SHP77 (cell line): ENCODE results near the gene SHCBP1.
A peak's percentile ranks its signal among the peaks of the same experiment; 100 is the strongest.
"Not testable (repeated sequence)": the region's sequence is repeated elsewhere in the genome, so short reads cannot be mapped to it uniquely, and the experiment has no call there.

ENCODE experiments used
- DNase-seq, 2 experiments: peaks; one replicate each; lab custom pipeline; 2025; lab: John Stamatoyannopoulos, UW

SHCBP1 gene

GRCh38 chr16:46621006-46621933 lies at the start of gene SHCBP1:
TSS of gene SHCBP1 (minus strand) at chr16:46621379. CDS start at chr16:46621359, 20 bp downstream.
- peak; percentile 92 to 97 for DNase-seq

GRCh38 chr16:46662123-46662522 lies 40.9 kb upstream of the SHCBP1 start:
- no peak for DNase-seq

GRCh38 chr16:46658925-46659324 lies 37.7 kb upstream of the SHCBP1 start:
- DNase-seq, result no peak

- DNase-seq, result no peak
Measured at GRCh38 chr16:46651305-46651704, 30.1 kb upstream of the SHCBP1 start.

GRCh38 chr16:46650254-46650623 lies 29.1 kb upstream of the SHCBP1 start:
- DNase-seq, result no peak

GRCh38 chr16:46649588-46650253 lies 28.5 kb upstream of the SHCBP1 start:
- no peak for DNase-seq

- DNase-seq, result no peak
Measured at GRCh38 chr16:46648656-46649055, 27.5 kb upstream of the SHCBP1 start.

GRCh38 chr16:46638947-46639925 lies 18.1 kb upstream of the SHCBP1 start:
- no peak for DNase-seq

- DNase-seq, result peak; percentile 94 to 97
Measured at GRCh38 chr16:46632778-46633733, 11.9 kb upstream of the SHCBP1 start.

- DNase-seq, result peak; percentile 42 to 57
Measured at GRCh38 chr16:46629331-46630219, 8.4 kb upstream of the SHCBP1 start.

GRCh38 chr16:46627746-46628145 lies 6.6 kb upstream of the SHCBP1 start:
- no peak for DNase-seq

GRCh38 chr16:46626681-46627080 lies 5.5 kb upstream of the SHCBP1 start:
- not testable (repeated sequence) for DNase-seq

GRCh38 chr16:46624862-46625261 lies 3.7 kb upstream of the SHCBP1 start:
- not testable (repeated sequence) for DNase-seq

- DNase-seq, result not testable (repeated sequence)
Measured at GRCh38 chr16:46623707-46624106, 2.5 kb upstream of the SHCBP1 start.

GRCh38 chr16:46623246-46623645 lies 2.1 kb upstream of the SHCBP1 start:
- not testable (repeated sequence) for DNase-seq

- no peak for DNase-seq
Measured at GRCh38 chr16:46621934-46622676, 926 bp upstream of the SHCBP1 start.

- DNase-seq, result no peak
Measured at GRCh38 chr16:46620266-46621005, 743 bp downstream of the SHCBP1 start.

GRCh38 chr16:46618516-46618915 lies 2.7 kb downstream of the SHCBP1 start:
- DNase-seq, result no peak
